GM18861 (cell line): ENCODE data around the gene SMIM43.
A peak's percentile ranks its signal among the peaks of the same experiment; 100 is the strongest.

Source experiments
- ATAC-seq: cut with Tn5 transposase; IDR thresholded peaks from one replicate; pipeline ENCODE4 v1.9.1; 2021; ENCODE audit not compliant: unreplicated experiment

SMIM43 gene

GRCh38 chr4:121764702-121765367 lies at the start of gene SMIM43:
SMIM43 (minus strand) TSS chr4:121765164; CDS start chr4:121765105, 59 bp downstream.
- ATAC-seq, result no peak

GRCh38 chr4:121814756-121815155 lies 49.8 kb upstream of the SMIM43 start:
- ATAC-seq, result no peak

GRCh38 chr4:121811122-121811521 lies 46.2 kb upstream of the SMIM43 start:
- ATAC-seq, result no peak

GRCh38 chr4:121806411-121806810 lies 41.4 kb upstream of the SMIM43 start:
- ATAC-seq, result no peak

GRCh38 chr4:121801715-121802075 lies 36.7 kb upstream of the SMIM43 start:
- no peak for ATAC-seq

GRCh38 chr4:121800961-121801714 lies 36.2 kb upstream of the SMIM43 start, which contains the start of gene EXOSC9:
EXOSC9 (plus strand) TSS chr4:121801323; CDS start chr4:121801425, 102 bp downstream.
- ATAC-seq, result peak; percentile 75

GRCh38 chr4:121800638-121800960 lies 35.6 kb upstream of the SMIM43 start:
- ATAC-seq, result peak; percentile 17

GRCh38 chr4:121799867-121800501 lies 35.0 kb upstream of the SMIM43 start:
- no peak for ATAC-seq

- ATAC-seq, result no peak
Observed at GRCh38 chr4:121799208-121799823, 34.4 kb upstream of the SMIM43 start.

- ATAC-seq, result no peak
Observed at GRCh38 chr4:121796283-121796682, 31.3 kb upstream of the SMIM43 start.

- ATAC-seq, result no peak
Observed at GRCh38 chr4:121794505-121795188, 29.7 kb upstream of the SMIM43 start.

GRCh38 chr4:121792966-121793365 lies 28.0 kb upstream of the SMIM43 start:
- ATAC-seq, result no peak

GRCh38 chr4:121791481-121791880 lies 26.5 kb upstream of the SMIM43 start:
- no peak for ATAC-seq

- no peak for ATAC-seq
Observed at GRCh38 chr4:121790976-121791375, 26.0 kb upstream of the SMIM43 start.

GRCh38 chr4:121789960-121790829 lies 25.2 kb upstream of the SMIM43 start:
- ATAC-seq, result no peak

GRCh38 chr4:121789455-121789854 lies 24.5 kb upstream of the SMIM43 start:
- no peak for ATAC-seq

- peak; percentile 90 for ATAC-seq
Observed at GRCh38 chr4:121788896-121789295, 23.9 kb upstream of the SMIM43 start.

GRCh38 chr4:121786221-121786620 lies 21.3 kb upstream of the SMIM43 start:
- no peak for ATAC-seq

- no peak for ATAC-seq
Observed at GRCh38 chr4:121785479-121785878, 20.5 kb upstream of the SMIM43 start.

- no peak for ATAC-seq
Observed at GRCh38 chr4:121784975-121785374, 20.0 kb upstream of the SMIM43 start.
